Stomach (tissue), 4 donors: ENCODE measurements around the gene CDH23.

Source experiments
- EP300 ChIP-seq: sonication (generic); formaldehyde crosslinking; IDR thresholded peaks from one replicate; pipeline ENCODE4 v1.6.1; 2017; ENCODE audit warnings: antibody characterized with exemption
- TF ChIP-seq, protein P1 (sequence below), 7 experiments: fragments of 450-650 bp in 4 of 7; fragments of 200-600 bp in 3 of 7; sonication (generic) in 3 of 7; IDR thresholded peaks; one replicate each; pipeline ENCODE4 v1.5.1; 2016 to 2019; ENCODE audit warnings: antibody characterized with exemption in 7 of 7, control low read depth in 2 of 7, mild to moderate bottlenecking in 1 of 7

DNA sequence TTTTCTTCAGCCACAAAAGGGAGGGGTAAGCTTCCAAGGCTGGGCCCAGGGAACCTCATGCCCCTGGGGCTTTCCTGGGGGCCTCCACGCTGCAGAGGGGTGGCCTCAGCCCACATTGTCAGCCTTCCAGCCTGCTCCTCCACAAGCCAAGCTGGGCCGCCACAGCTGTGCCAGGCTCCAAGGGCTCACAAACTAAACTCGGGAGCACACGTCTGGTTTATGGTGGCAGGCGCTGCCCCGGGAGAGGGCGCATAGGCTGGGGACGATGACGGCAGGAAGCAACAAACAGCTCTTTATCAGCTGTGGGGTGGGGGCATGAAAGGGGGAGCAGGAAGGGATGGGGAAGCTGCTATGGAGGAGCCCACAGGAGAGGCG lies 6.3 kb upstream of the CDH23 start:
- no peak for TF ChIP-seq EP300
- TF ChIP-seq, protein P1, sequence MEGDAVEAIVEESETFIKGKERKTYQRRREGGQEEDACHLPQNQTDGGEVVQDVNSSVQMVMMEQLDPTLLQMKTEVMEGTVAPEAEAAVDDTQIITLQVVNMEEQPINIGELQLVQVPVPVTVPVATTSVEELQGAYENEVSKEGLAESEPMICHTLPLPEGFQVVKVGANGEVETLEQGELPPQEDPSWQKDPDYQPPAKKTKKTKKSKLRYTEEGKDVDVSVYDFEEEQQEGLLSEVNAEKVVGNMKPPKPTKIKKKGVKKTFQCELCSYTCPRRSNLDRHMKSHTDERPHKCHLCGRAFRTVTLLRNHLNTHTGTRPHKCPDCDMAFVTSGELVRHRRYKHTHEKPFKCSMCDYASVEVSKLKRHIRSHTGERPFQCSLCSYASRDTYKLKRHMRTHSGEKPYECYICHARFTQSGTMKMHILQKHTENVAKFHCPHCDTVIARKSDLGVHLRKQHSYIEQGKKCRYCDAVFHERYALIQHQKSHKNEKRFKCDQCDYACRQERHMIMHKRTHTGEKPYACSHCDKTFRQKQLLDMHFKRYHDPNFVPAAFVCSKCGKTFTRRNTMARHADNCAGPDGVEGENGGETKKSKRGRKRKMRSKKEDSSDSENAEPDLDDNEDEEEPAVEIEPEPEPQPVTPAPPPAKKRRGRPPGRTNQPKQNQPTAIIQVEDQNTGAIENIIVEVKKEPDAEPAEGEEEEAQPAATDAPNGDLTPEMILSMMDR (IDR thresholded peaks at IDR 0.05) = no peak
